H1 (cell line): ENCODE results near the gene ACAA1. TPM values are rescaled to one million over a fixed set of nuclear protein-coding genes. Genes with fewer than 3 reads are reported as not detected.

ENCODE experiments used
- CTCF ChIA-PET: fragments of 300-600 bp; sonication (Branson Sonifier 250); formaldehyde crosslinking; loops from one replicate; lab custom pipeline; 2021; ENCODE audit not compliant: partially characterized antibody; lab: Charles Lee
- POLR2A ChIA-PET: fragments of 300-600 bp; sonication (Branson Sonifier 250); formaldehyde crosslinking; loops from one replicate; lab custom pipeline; 2021; ENCODE audit warnings: inconsistent platforms; ENCODE audit not compliant: partially characterized antibody; lab: Charles Lee
- DNase-seq, 2 experiments: peaks; one replicate each; pipeline versions ENCODE4 v3.0.0 to v3.0.0-alpha.2; 2010 to 2022; ENCODE audit warnings: low spot score in 2 of 2, low read depth in 1 of 2, mixed read lengths in 1 of 2
- FAIRE-seq: peaks from 2 replicates; lab custom pipeline; 2011; peaks lifted over from hg19 to GRCh38; lab: Jason Lieb, UNC
- H2AFZ ChIP-seq: 2 replicates; pipeline ENCODE4 v1.8.1; 2012; ENCODE audit warnings: low read length, inconsistent platforms
- H2AK5ac ChIP-seq: 2 replicates; pipeline ENCODE4 v1.6.1; 2013; ENCODE audit warnings: low read depth, low read length
- H2BK120ac ChIP-seq: replicated peaks from 2 replicates; pipeline ENCODE3; 2013; ENCODE audit warnings: low read depth, low read length, inconsistent platforms
- H2BK12ac ChIP-seq: 2 replicates; pipeline ENCODE4 v1.6.1; 2013; ENCODE audit warnings: low read depth, low read length
- H2BK15ac ChIP-seq: 2 replicates; pipeline ENCODE4 v1.6.1; 2013; ENCODE audit warnings: low read length
- H2BK20ac ChIP-seq: 2 replicates; pipeline ENCODE4 v1.6.1; 2013; ENCODE audit warnings: low read length
- H2BK5ac ChIP-seq: 2 replicates; pipeline ENCODE4 v1.6.1; 2013; ENCODE audit warnings: low read depth, low read length
- H3K14ac ChIP-seq: 2 replicates; pipeline ENCODE4 v1.6.1; 2013; ENCODE audit warnings: inconsistent platforms; ENCODE audit not compliant: insufficient read length
- H3K18ac ChIP-seq: 2 replicates; pipeline ENCODE4 v1.6.1; 2013; ENCODE audit warnings: low read length; ENCODE audit errors: extremely low read depth
- H3K23ac ChIP-seq: 2 replicates; pipeline ENCODE4 v1.6.1; 2013; ENCODE audit warnings: inconsistent platforms; ENCODE audit not compliant: insufficient read length
- H3K23me2 ChIP-seq: 2 replicates; pipeline ENCODE4 v1.6.1; 2013; ENCODE audit warnings: low read depth, low read length
- H3K27ac ChIP-seq: 2 replicates; pipeline ENCODE4 v1.6.1; 2011; ENCODE audit warnings: low read depth, low read length, inconsistent platforms
- H3K27me3 ChIP-seq, 4 experiments: replicated peaks in 1 of 4; 1 replicate in 1 of 4; 2 replicates in 3 of 4; pipeline versions ENCODE4 v1.6.1 to v1.8.1; 2011 to 2013; ENCODE audit warnings: low read length in 3 of 4, mild to moderate bottlenecking in 3 of 4, inconsistent platforms in 2 of 4, mixed read lengths in 2 of 4, moderate library complexity in 1 of 4; ENCODE audit not compliant: control insufficient read depth in 3 of 4, insufficient read depth in 3 of 4; ENCODE audit errors: extremely low read depth in 1 of 4
- H3K36me3 ChIP-seq, 4 experiments: 2 replicates each; pipeline versions ENCODE4 v1.6.1 to v1.8.1; 2011 to 2013; ENCODE audit warnings: mild to moderate bottlenecking in 4 of 4, low read length in 3 of 4, moderate library complexity in 2 of 4, control low read depth in 1 of 4, inconsistent platforms in 1 of 4; ENCODE audit not compliant: insufficient read depth in 4 of 4, control insufficient read depth in 2 of 4
- H3K4ac ChIP-seq: replicated peaks from 2 replicates; pipeline ENCODE3; 2013; ENCODE audit warnings: low read length, low read depth, mixed read lengths, inconsistent platforms; ENCODE audit not compliant: insufficient read length
- H3K4me1 ChIP-seq, 4 experiments: replicated peaks in 1 of 4; 1 replicate in 1 of 4; 2 replicates in 3 of 4; pipeline versions ENCODE4 v1.6.1 to v1.8.1; 2011 to 2013; ENCODE audit warnings: low read length in 3 of 4, inconsistent platforms in 2 of 4, mixed read lengths in 1 of 4; ENCODE audit not compliant: insufficient read depth in 4 of 4, control insufficient read depth in 3 of 4
- H3K4me2 ChIP-seq, 2 experiments: 2 replicates each; pipeline versions ENCODE4 v1.6.1 to v1.8.1; 2011 to 2013; ENCODE audit warnings: low read depth in 2 of 2, low read length in 2 of 2, control low read depth in 1 of 2, inconsistent platforms in 1 of 2, mild to moderate bottlenecking in 1 of 2; ENCODE audit not compliant: insufficient read depth in 1 of 2
- H3K4me3 ChIP-seq, 4 experiments: fragments of 200-600, 300-600 bp in 1 of 4; sonication (generic), shearing (Covaris generic), sonication (Bioruptor Twin) in 1 of 4; 2 replicates each; pipeline versions ENCODE4 v1.5.1 to v1.8.1; 2011 to 2016; ENCODE audit warnings: low read length in 4 of 4, low read depth in 3 of 4, control low read depth in 2 of 4, inconsistent platforms in 2 of 4, mild to moderate bottlenecking in 2 of 4, mixed read lengths in 1 of 4, moderate library complexity in 1 of 4; ENCODE audit not compliant: insufficient read depth in 2 of 4; ENCODE audit errors: extremely low read depth in 1 of 4
- H3K56ac ChIP-seq: replicated peaks from 2 replicates; pipeline ENCODE3; 2013; ENCODE audit warnings: low read depth, mild to moderate bottlenecking, mixed read lengths, low read length, inconsistent platforms; ENCODE audit not compliant: insufficient read length
- H3K79me1 ChIP-seq: 2 replicates; pipeline ENCODE4 v1.6.1; 2013; ENCODE audit warnings: low read depth, low read length, control low read depth
- H3K79me2 ChIP-seq, 2 experiments: 2 replicates each; pipeline versions ENCODE4 v1.6.1 to v1.8.1; 2012 to 2013; ENCODE audit warnings: low read length in 2 of 2, mild to moderate bottlenecking in 2 of 2, inconsistent platforms in 1 of 2; ENCODE audit not compliant: insufficient read depth in 2 of 2, control insufficient read depth in 1 of 2
- H3K9ac ChIP-seq, 4 experiments: replicated peaks in 1 of 4; 1 replicate in 1 of 4; 2 replicates in 3 of 4; pipeline versions ENCODE4 v1.6.1 to v1.8.1; 2011 to 2013; ENCODE audit warnings: low read depth in 3 of 4, low read length in 3 of 4, control low read depth in 2 of 4, mild to moderate bottlenecking in 2 of 4, moderate library complexity in 2 of 4, inconsistent platforms in 1 of 4; ENCODE audit errors: extremely low read depth in 1 of 4
- H3K9me3 ChIP-seq, 2 experiments: 2 replicates each; pipeline versions ENCODE4 v1.6.1 to v1.8.1; 2012 to 2013; ENCODE audit warnings: mild to moderate bottlenecking in 2 of 2, moderate library complexity in 2 of 2, control low read depth in 1 of 2, inconsistent platforms in 1 of 2, low read depth in 1 of 2, low read length in 1 of 2, mixed read lengths in 1 of 2; ENCODE audit not compliant: insufficient read depth in 2 of 2
- H4K20me1 ChIP-seq, 2 experiments: replicated peaks in 1 of 2; 2 replicates each; pipeline versions ENCODE3 to v1.8.1; 2011 to 2013; ENCODE audit warnings: inconsistent platforms in 2 of 2, low read length in 2 of 2, mild to moderate bottlenecking in 1 of 2; ENCODE audit not compliant: insufficient read depth in 2 of 2, control insufficient read depth in 1 of 2
- H4K5ac ChIP-seq: 2 replicates; pipeline ENCODE4 v1.6.1; 2013; ENCODE audit warnings: low read length, low read depth, mixed read lengths, inconsistent platforms; ENCODE audit not compliant: insufficient read length
- H4K8ac ChIP-seq: 2 replicates; pipeline ENCODE4 v1.8.0; 2013; ENCODE audit warnings: mild to moderate bottlenecking, moderate library complexity, low read length, inconsistent platforms; ENCODE audit not compliant: insufficient read depth; ENCODE audit errors: extremely low read depth
- H4K91ac ChIP-seq: replicated peaks from 2 replicates; pipeline ENCODE3; 2013; ENCODE audit warnings: low read length, mixed read lengths, inconsistent platforms; ENCODE audit not compliant: insufficient read length
- CTCF ChIP-seq, 3 experiments: IDR thresholded peaks; 1 replicate in 2 of 3; 2 replicates in 1 of 3; pipeline versions ENCODE4 v1.5.1 to v1.6.1; 2011; ENCODE audit warnings: low read length in 3 of 3, mild to moderate bottlenecking in 3 of 3, inconsistent platforms in 2 of 3, low read depth in 1 of 3, moderate library complexity in 1 of 3; ENCODE audit not compliant: insufficient read depth in 1 of 3; ENCODE audit errors: control extremely low read depth in 1 of 3
- MAFK ChIP-seq: IDR thresholded peaks from 2 replicates; pipeline ENCODE4 v1.6.1; 2012; ENCODE audit warnings: low read depth, mild to moderate bottlenecking, improper control_type of control experiment, low read length
- RAD21 ChIP-seq, 2 experiments: IDR thresholded peaks in 1 of 2; conservative IDR thresholded peaks in 1 of 2; 2 replicates each; pipeline ENCODE4 v1.6.1; 2011; ENCODE audit warnings: low read depth in 2 of 2, low read length in 2 of 2, improper control_type of control experiment in 1 of 2, inconsistent platforms in 1 of 2, mild to moderate bottlenecking in 1 of 2, moderate library complexity in 1 of 2
- SP4 ChIP-seq: IDR thresholded peaks from 2 replicates; pipeline ENCODE4 v1.6.1; 2012; ENCODE audit warnings: low read length, inconsistent platforms
- TEAD4 ChIP-seq: IDR thresholded peaks from 2 replicates; pipeline ENCODE4 v1.6.1; 2012; ENCODE audit warnings: low read depth, low read length, inconsistent platforms, mixed read lengths
- WGBS, 2 experiments: shearing (Covaris generic) in 1 of 2; methylation state at CpG; one replicate each; pipeline versions ENCODE4 v1.1.6 to v1.1.7; 2013 to 2015; ENCODE audit warnings: low lambda C conversion rate in 2 of 2, mixed read lengths in 2 of 2, inconsistent platforms in 1 of 2, low coverage in 1 of 2, missing lambda C conversion rate in 1 of 2; ENCODE audit not compliant: insufficient replicate concordance in 2 of 2, insufficient coverage in 1 of 2, insufficient read length in 1 of 2; ENCODE audit errors: extremely low coverage in 1 of 2, missing lambda C conversion rate in 1 of 2; 5-methylcytosine and 5-hydroxymethylcytosine counted together
- polyA plus RNA-seq, 7 experiments: library from polyadenylated mRNA; depleted of rRNA in 3 of 7; stranded (reverse) in 5 of 7; unstranded in 2 of 7; fragments of >200 nt in 5 of 7; fragments of 200-250 nt in 2 of 7; gene quantifications; 1 replicate in 5 of 7; 2 replicates in 1 of 7; 4 replicates in 1 of 7; pipeline versions ENCODE4 v1.2.1 to v1.2.3, GENCODE V29; 2011 to 2013; ENCODE audit warnings: missing spikeins in 2 of 7, mixed read lengths in 2 of 7
- total RNA-seq: library from RNA; stranded (reverse); fragmentation: NEBNext Ultra II Directional; extraction: Animal tissue kit (Norgen Biotek cat#: 25700); gene quantifications from 2 replicates; pipeline ENCODE4 v1.2.1, GENCODE V29; 2021

Gene ACAA1
- total and polyA plus RNA-seq, 2 of the 8 experiments (the other 6 are each of a cell fraction or from before 2014, with no cell fraction given), result 23.1 to 34.8 TPM

GRCh38 chr3:38140326-38141172 lies 3.6 kb upstream of the ACAA1 start:
- Histone ChIP-seq H2BK15ac (no peak overlapping the region), H2BK120ac (no peak overlapping the region), H3K36me3 (peaks cover 3 to 11% (median 8%) of the 10 kb centered on the region in 4 experiments; a peak in 4 of 8 replicates), H3K27ac (no peak overlapping the region), H3K4me1 (peaks cover 7 to 16% (median 13%) of the 10 kb centered on the region in 4 experiments), H3K4me2 (no peak overlapping the region; a peak in 1 of 4 replicates), H3K4ac (no peak overlapping the region), H3K23me2 (peaks cover 21% of the 10 kb centered on the region), H4K20me1 (peaks cover 0 to 2% of the 10 kb centered on the region in 2 experiments), H2AK5ac (no peak overlapping the region), H3K18ac (no peak overlapping the region), H3K79me2 (peaks cover 0 to 12% of the 10 kb centered on the region in 2 experiments; a peak in 1 of 4 replicates), H2BK20ac (no peak overlapping the region), H2AFZ (no peak overlapping the region), H3K9ac (no peak overlapping the region), H3K4me3 (no peak overlapping the region), H4K5ac (no peak overlapping the region), H3K9me3 (no peaks in the 10 kb centered on the region), H3K14ac (no peak overlapping the region), H3K56ac (no peak overlapping the region), H2BK12ac (no peak overlapping the region), H4K8ac (no peak overlapping the region), H3K23ac (no peak overlapping the region), H3K27me3 (no peaks in the 10 kb centered on the region), H4K91ac (no peak overlapping the region), H3K79me1 (no peaks in the 10 kb centered on the region), H2BK5ac (no peak overlapping the region; the same call in 1 of the 2 replicates)
- ChIA-PET CTCF (interaction anchor here (0.7 to 8.1 kb wide), 10 partner anchors 9 to 382 kb away, joined by 3 to 52 read pairs (median 5); no protein-coding TSS in a partner anchor), POLR2A (interaction anchor here (1.1 to 2.3 kb wide), 4 partner anchors 8 to 178 kb away, joined by 3 to 13 read pairs (median 3); partner anchors contain the start of gene OXSR1)
- no peak for FAIRE-seq
- DNase-seq, result peak in 1 of 2 experiments; percentile 39
- TF ChIP-seq CTCF (IDR thresholded peaks at IDR 0.05; ENCODE audit: control extremely low read depth in 1 of 3, insufficient read depth in 1 of 3, low read depth in 1 of 3, low read length in 3 of 3) (peak in 1 of 3 experiments; percentile 39; a peak in 1 of 4 replicates), SP4 (no peak), MAFK (no peak), TEAD4 (0 out of 2 replicates have a peak, but pooled peaks have one; percentile 27), RAD21 (IDR thresholded peaks at IDR 0.05 in 1 of 2, conservative IDR thresholded peaks at IDR 0.05 in 1 of 2; ENCODE audit: low read depth in 2 of 2, low read length in 2 of 2) (peak; percentile 22; a peak in 1 of 4 replicates)
- WGBS, 2 experiments, result 88% methylated on average over 13 of the region's 13 CpGs; no CpG with 5 or more reads in 1 of the 2 experiments
